Lower leg skin (tissue), 4 donors: ENCODE results near the gene TRIM44. TPM values are rescaled to one million over a fixed set of nuclear protein-coding genes. Genes with fewer than 3 reads are reported as not detected.

ENCODE experiments used
- DNase-seq, 2 donors: peaks; one replicate each; pipeline ENCODE4 v3.0.0-alpha.2; 2019; ENCODE audit warnings: low spot score in 2 of 2
- H3K4me3 ChIP-seq: fragments of 200-600 bp; sonication (generic); 2 replicates; pipeline ENCODE4 v1.5.1; 2017; ENCODE audit warnings: mild to moderate bottlenecking, low read depth; ENCODE audit not compliant: poor library complexity, severe bottlenecking
- CTCF ChIP-seq, 3 donors: fragments of 450-650 bp; IDR thresholded peaks; one replicate each; pipeline ENCODE4 v1.5.1; 2016; ENCODE audit warnings: antibody characterized with exemption in 3 of 3, mild to moderate bottlenecking in 3 of 3, moderate library complexity in 2 of 3
- POLR2A ChIP-seq, 2 donors: fragments of 450-650 bp; IDR thresholded peaks; one replicate each; pipeline ENCODE4 v1.6.1; 2016 to 2017; ENCODE audit warnings: antibody characterized with exemption in 2 of 2, mild to moderate bottlenecking in 1 of 2, moderate library complexity in 1 of 2
- WGBS, 2 donors: methylation state at CpG; one replicate each; pipeline ENCODE4 v1.1.5; 2018; 5-methylcytosine and 5-hydroxymethylcytosine counted together
- intact Hi-C: fragments of 100-400 bp; cut with DNase I; formaldehyde crosslinking; loops from one replicate; pipeline ENCODE4 v1.15.0; 2023; ENCODE audit warnings: low total_unique reads
- total RNA-seq, 4 donors: library from RNA; depleted of rRNA; stranded (reverse); fragments of >200 nt; gene quantifications; one replicate each; pipeline ENCODE4 v1.1.0, GENCODE V29; 2016

TRIM44 gene
- total RNA-seq, 4 donors from 2014 or later, result 9.6 to 29.3 (median 23.8) TPM

GRCh38 chr11:35791088-35791958, 128.7 kb downstream of the TRIM44 start:
- intact Hi-C loops, result no loop called here
- DNase-seq, result no peak
- H3K4me3 ChIP-seq, result no peak overlapping the region
- WGBS, 2 donors, result 76 to 79% methylated on average over 6 of the region's 6 CpGs
- TF ChIP-seq CTCF (IDR thresholded peaks at IDR 0.05) (no peak), POLR2A (IDR thresholded peaks at IDR 0.05) (no peak)

- H3K4me3 ChIP-seq, result no peak overlapping the region
- no peak for TF ChIP-seq POLR2A (IDR thresholded peaks at IDR 0.05)
- WGBS, 2 donors, result 77 to 88% methylated on average over 4 of the region's 4 CpGs
- DNase-seq, result no peak
- intact Hi-C loops, result no loop called here
Observed at GRCh38 chr11:35792148-35792845, 129.7 kb downstream of the TRIM44 start.

GRCh38 chr11:35792846-35793192, 130.2 kb downstream of the TRIM44 start:
- intact Hi-C loops, result no loop called here
- 80 to 82% methylated on average over 2 of the region's 2 CpGs for WGBS, 2 donors
- no peak for TF ChIP-seq CTCF (IDR thresholded peaks at IDR 0.05)
- no peak for TF ChIP-seq POLR2A (IDR thresholded peaks at IDR 0.05)
- H3K4me3 ChIP-seq, result no peak overlapping the region
- no peak for DNase-seq

- H3K4me3 ChIP-seq, result no peak overlapping the region
- DNase-seq, result no peak
- WGBS, 2 donors, result 83 to 85% methylated on average over 2 of the region's 2 CpGs
- intact Hi-C loops, result no loop called here
- TF ChIP-seq POLR2A (IDR thresholded peaks at IDR 0.05) (no peak), CTCF (IDR thresholded peaks at IDR 0.05) (no peak)
Observed at GRCh38 chr11:35794333-35794732, 131.8 kb downstream of the TRIM44 start.

GRCh38 chr11:35794850-35795249, 132.3 kb downstream of the TRIM44 start:
- no peak for DNase-seq
- no peak for TF ChIP-seq CTCF (IDR thresholded peaks at IDR 0.05)
- no peak for TF ChIP-seq POLR2A (IDR thresholded peaks at IDR 0.05)
- H3K4me3 ChIP-seq, result no peak overlapping the region
- 65 to 69% methylated on average over 3 of the region's 3 CpGs for WGBS, 2 donors
- intact Hi-C loops, result no loop called here

GRCh38 chr11:35796562-35796961, 134.0 kb downstream of the TRIM44 start:
- 24 to 50% methylated on average over 3 of the region's 3 CpGs for WGBS, 2 donors
- TF ChIP-seq CTCF (IDR thresholded peaks at IDR 0.05), result no peak
- no peak for TF ChIP-seq POLR2A (IDR thresholded peaks at IDR 0.05)
- no peak for DNase-seq
- intact Hi-C loops, result no loop called here
- H3K4me3 ChIP-seq, result no peak overlapping the region
